ENCODE measurements around the gene RFX8. TPM values are rescaled to one million over a fixed set of nuclear protein-coding genes. Genes with fewer than 3 reads are reported as not detected.

Gene RFX8
- polyA plus RNA-seq, 1 of the 3 experiments (the other 2 are of a cell fraction) = 0.07 TPM

- Histone ChIP-seq H3K9ac (no peak overlapping the region), H3K9me2 (no peaks in the 10 kb centered on the region), H3K27me3 (ENCODE audit: insufficient read depth) (peaks cover 11% of the 10 kb centered on the region; the same call in 1 of the 2 replicates), H3K79me2 (ENCODE audit: insufficient read depth) (no peaks in the 10 kb centered on the region), H3K36me3 (replicated peaks in 1 of 2; ENCODE audit: control insufficient read depth in 1 of 2, insufficient read depth in 2 of 2, low read length in 1 of 2) (no peaks in the 10 kb centered on the region), H2AFZ (ENCODE audit: low read depth) (no peak overlapping the region), H3K9me3 (no peaks in the 10 kb centered on the region), H3K4me2 (no peak overlapping the region), H3K4me3 (ENCODE audit: low read depth in 2 of 2, low read length in 1 of 2) (no peak overlapping the region), H4K20me1 (ENCODE audit: insufficient read depth) (no peaks in the 10 kb centered on the region), H3F3A (replicated peaks; ENCODE audit: insufficient read depth) (no peaks in the 10 kb centered on the region), H3K4me1 (ENCODE audit: control insufficient read depth in 1 of 2, insufficient read depth in 2 of 2, low read depth in 1 of 2, low read length in 1 of 2) (no peaks in the 10 kb centered on the region; a peak in 1 of 4 replicates), H3K27ac (ENCODE audit: low read depth in 2 of 2, low read length in 1 of 2) (no peak overlapping the region)
- 60% methylated on average over 2 of the region's 2 CpGs for WGBS (ENCODE audit: low lambda C conversion rate)
- no peak for DNase-seq
- TF ChIP-seq MXI1 (IDR thresholded peaks at IDR 0.05; ENCODE audit: low read depth, low read length) = no peak
- no peak for TF ChIP-seq PBX3 (IDR thresholded peaks at IDR 0.05)
- no peak for TF ChIP-seq TCF12 (IDR thresholded peaks at IDR 0.05)
- no peak for TF ChIP-seq POLR2AphosphoS5 (IDR thresholded peaks at IDR 0.05; ENCODE audit: low read depth, low read length)
- no peak for TF ChIP-seq USF1 (IDR thresholded peaks at IDR 0.05; ENCODE audit: borderline replicate concordance, low read depth)
- no peak for TF ChIP-seq SMC3 (IDR thresholded peaks at IDR 0.05; ENCODE audit: low read depth, low read length)
- no peak for TF ChIP-seq FOSL2 (IDR thresholded peaks at IDR 0.05; ENCODE audit: borderline replicate concordance, low read depth)
- TF ChIP-seq RCOR1 (IDR thresholded peaks at IDR 0.05; ENCODE audit: low read length) = no peak
- TF ChIP-seq REST (IDR thresholded peaks at IDR 0.05; ENCODE audit: low read depth, low read length) = no peak
- TF ChIP-seq GABPA (IDR thresholded peaks at IDR 0.05; ENCODE audit: low read depth) = no peak
- TF ChIP-seq EZH2phosphoT487 (IDR thresholded peaks at IDR 0.05; ENCODE audit: borderline replicate concordance, low read depth) = no peak
- TF ChIP-seq RFX5 (IDR thresholded peaks at IDR 0.05; ENCODE audit: low read length) = no peak
- TF ChIP-seq ELF1 (IDR thresholded peaks at IDR 0.05) = no peak
- TF ChIP-seq MEF2A (IDR thresholded peaks at IDR 0.05; ENCODE audit: borderline replicate concordance, low read depth) = no peak
- no peak for TF ChIP-seq TEAD4 (IDR thresholded peaks at IDR 0.05; ENCODE audit: borderline replicate concordance, insufficient read depth)
- TF ChIP-seq CTCF (IDR thresholded peaks at IDR 0.05) = no peak
- TF ChIP-seq EP300 (IDR thresholded peaks at IDR 0.05; ENCODE audit: borderline replicate concordance in 1 of 2, low read depth in 1 of 2, low read length in 1 of 2) = no peak
- TF ChIP-seq FOXM1 (IDR thresholded peaks at IDR 0.05; ENCODE audit: low read depth) = no peak
- TF ChIP-seq ZBTB33 (IDR thresholded peaks at IDR 0.05; ENCODE audit: borderline replicate concordance, low read depth) = no peak
- ChIA-PET POLR2A (no interaction called here), CTCF (interaction anchor here (1.0 to 1.9 kb wide), 2 partner anchors 18 to 26 kb away, joined by 3 to 7 read pairs; partner anchors contain the start of gene CREG2)
Measured at GRCh38 chr2:101361522-101361921, 113.4 kb downstream of the RFX8 start.

Measured in SK-N-SH (cell line).